BLaER1 (cell line): ENCODE data around the gene MGAT5B.
"Not testable (repeated sequence)": the region's sequence is repeated elsewhere in the genome, so short reads cannot be mapped to it uniquely, and the experiment has no call there.

ENCODE experiments used
- H3K27ac ChIP-seq: shearing (Covaris generic); formaldehyde crosslinking; 2 replicates; pipeline ENCODE4 v1.8.1; 2022
- H3K27me3 ChIP-seq: shearing (Covaris generic); formaldehyde crosslinking; 2 replicates; pipeline ENCODE4 v1.8.1; 2022
- H3K36me3 ChIP-seq: shearing (Covaris generic); formaldehyde crosslinking; 2 replicates; pipeline ENCODE4 v1.8.1; 2022
- H3K4me1 ChIP-seq: shearing (Covaris generic); formaldehyde crosslinking; 2 replicates; pipeline ENCODE4 v1.8.1; 2022
- H3K4me2 ChIP-seq: shearing (Covaris generic); formaldehyde crosslinking; 2 replicates; pipeline ENCODE4 v1.8.1; 2022
- H3K4me3 ChIP-seq: shearing (Covaris generic); formaldehyde crosslinking; 2 replicates; pipeline ENCODE4 v1.8.1; 2022
- H3K9ac ChIP-seq: shearing (Covaris generic); formaldehyde crosslinking; 2 replicates; pipeline ENCODE4 v1.8.1; 2022
- H3K9me3 ChIP-seq: shearing (Covaris generic); formaldehyde crosslinking; 2 replicates; pipeline ENCODE4 v1.8.1; 2022
- H4K20me1 ChIP-seq: shearing (Covaris generic); formaldehyde crosslinking; 2 replicates; pipeline ENCODE4 v1.8.1; 2022
- Cebpa-rat ChIP-seq: shearing (Covaris generic); IDR thresholded peaks from 2 replicates; pipeline ENCODE4 v1.8.1; 2022

Gene MGAT5B

DNA sequence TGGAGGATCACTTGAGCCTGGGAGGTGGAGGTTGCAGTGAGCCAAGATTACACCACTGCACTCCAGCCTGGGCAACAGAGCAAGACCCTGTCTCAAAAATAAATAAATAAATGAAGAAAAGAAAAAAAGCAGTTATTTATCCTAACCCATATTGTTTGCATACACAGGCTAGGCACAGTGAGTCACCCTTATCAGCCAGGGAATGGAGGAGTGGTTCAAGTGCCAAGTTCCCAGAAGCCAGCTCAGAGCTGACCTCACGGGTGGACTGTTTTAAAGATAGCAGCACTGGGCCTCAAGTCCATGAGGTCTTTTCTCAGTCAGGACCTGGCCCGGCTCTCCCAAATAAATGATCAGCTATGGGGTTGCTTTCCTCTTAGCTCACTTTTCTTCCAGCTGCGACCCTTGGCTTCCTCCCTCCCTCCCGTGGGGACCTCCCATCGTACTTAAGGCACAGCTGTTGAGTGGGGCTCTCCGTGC lies 22.6 kb upstream of the MGAT5B start:
- Histone ChIP-seq H3K4me1 (peaks cover 100% of the 10 kb centered on the region), H3K9ac (peak overlapping the region; percentile 78), H3K9me3 (no peaks in the 10 kb centered on the region), H3K4me2 (peak overlapping the region; percentile 93), H4K20me1 (no peaks in the 10 kb centered on the region), H3K4me3 (peak overlapping the region; percentile 22; the same call in 1 of the 2 replicates), H3K36me3 (no peaks in the 10 kb centered on the region), H3K27ac (peak overlapping the region; percentile 97), H3K27me3 (no peaks in the 10 kb centered on the region)
- TF ChIP-seq Cebpa-rat = no peak

GRCh38 chr17:76847031-76847430 lies 21.2 kb upstream of the MGAT5B start:
- Histone ChIP-seq H3K4me3 (no peak overlapping the region), H3K36me3 (no peaks in the 10 kb centered on the region), H4K20me1 (no peaks in the 10 kb centered on the region), H3K27ac (peak overlapping the region; percentile 97), H3K4me1 (peaks cover 97% of the 10 kb centered on the region), H3K4me2 (peak overlapping the region; percentile 93), H3K27me3 (no peaks in the 10 kb centered on the region), H3K9me3 (no peaks in the 10 kb centered on the region), H3K9ac (peak overlapping the region; percentile 78; the same call in 1 of the 2 replicates)
- no peak for TF ChIP-seq Cebpa-rat

GRCh38 chr17:76848670-76849069 lies 19.5 kb upstream of the MGAT5B start:
- TF ChIP-seq Cebpa-rat = no peak
- Histone ChIP-seq H3K27me3 (no peaks in the 10 kb centered on the region), H3K9ac (no peak overlapping the region; the same call in 1 of the 2 replicates), H3K36me3 (no peaks in the 10 kb centered on the region), H3K9me3 (peaks cover 7% of the 10 kb centered on the region; the same call in 1 of the 2 replicates), H3K4me1 (peaks cover 96% of the 10 kb centered on the region), H3K4me3 (no peak overlapping the region), H4K20me1 (no peaks in the 10 kb centered on the region), H3K27ac (peak overlapping the region; percentile 62; the same call in 1 of the 2 replicates), H3K4me2 (peak overlapping the region; percentile 93)

DNA sequence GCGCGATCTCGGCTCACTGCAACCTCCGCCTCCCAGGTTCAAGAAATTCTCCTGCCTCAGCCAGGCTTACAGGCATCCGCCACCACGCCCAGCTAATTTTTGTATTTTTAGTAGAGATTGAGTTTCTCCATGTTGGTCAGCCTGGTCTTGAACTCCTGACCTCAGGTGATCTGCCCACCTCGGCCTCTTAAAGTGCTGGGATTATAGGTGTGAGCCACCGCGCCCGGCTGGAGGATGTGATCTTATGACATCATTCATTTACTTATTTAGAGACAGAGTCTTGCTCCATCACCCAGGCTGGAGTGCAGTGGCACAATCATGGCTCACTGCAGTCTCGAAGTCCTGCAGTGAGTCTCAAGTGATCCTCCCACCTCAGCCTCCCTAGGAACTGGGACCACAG lies 19.0 kb upstream of the MGAT5B start:
- H3K4me2 ChIP-seq = peak overlapping the region; percentile 93

DNA sequence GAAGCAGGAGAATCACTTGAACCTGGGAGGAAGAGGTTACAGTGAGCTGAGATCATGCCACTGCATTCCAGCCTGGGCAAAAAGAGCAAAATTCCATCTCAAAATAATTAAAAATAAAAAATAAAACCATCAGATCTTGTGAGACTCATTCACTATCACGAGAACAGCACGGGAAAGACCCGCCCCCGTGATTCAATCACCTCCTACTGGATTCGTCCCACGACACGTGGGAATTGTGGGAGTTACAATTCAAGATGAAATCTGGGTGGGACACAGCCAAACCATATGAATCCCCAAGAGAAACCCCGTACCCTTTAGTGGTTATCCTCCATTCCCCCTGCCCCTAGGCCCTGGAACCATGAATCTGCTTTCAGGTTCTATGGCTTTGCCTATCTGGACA lies 15.4 kb upstream of the MGAT5B start:
- Histone ChIP-seq H3K27ac (no peak overlapping the region), H3K9me3 (peaks cover 7% of the 10 kb centered on the region; the same call in 1 of the 2 replicates), H4K20me1 (no peaks in the 10 kb centered on the region), H3K27me3 (no peaks in the 10 kb centered on the region), H3K9ac (no peak overlapping the region), H3K4me3 (no peak overlapping the region), H3K36me3 (0 out of 2 replicates have a peak, but pooled peaks cover 13% of the 10 kb centered on the region), H3K4me2 (0 out of 2 replicates have a peak overlapping the region, but pooled peaks have one; percentile 5), H3K4me1 (peaks cover 80% of the 10 kb centered on the region)
- no peak for TF ChIP-seq Cebpa-rat

More for the DNA sequence above, 19.0 kb upstream of the MGAT5B start:
- Histone ChIP-seq H3K27ac (peak overlapping the region; percentile 62; the same call in 1 of the 2 replicates), H3K4me1 (peaks cover 96% of the 10 kb centered on the region), H3K4me3 (0 out of 2 replicates have a peak overlapping the region, but pooled peaks have one; percentile 59)
- not testable (repeated sequence) for H3K27me3 ChIP-seq, H3K9me3 ChIP-seq, H4K20me1 ChIP-seq, H3K36me3 ChIP-seq, H3K9ac ChIP-seq

- Histone ChIP-seq H3K4me1 (peaks cover 69% of the 10 kb centered on the region), H4K20me1 (no peaks in the 10 kb centered on the region), H3K9ac (no peak overlapping the region), H3K36me3 (0 out of 2 replicates have a peak, but pooled peaks cover 13% of the 10 kb centered on the region), H3K27me3 (no peaks in the 10 kb centered on the region), H3K9me3 (peaks cover 7% of the 10 kb centered on the region; the same call in 1 of the 2 replicates), H3K4me2 (no peak overlapping the region), H3K27ac (no peak overlapping the region), H3K4me3 (no peak overlapping the region)
- TF ChIP-seq Cebpa-rat = no peak
These were observed 13.1 kb upstream of the MGAT5B start for GRCh38 chr17:76855105-76855504.

DNA sequence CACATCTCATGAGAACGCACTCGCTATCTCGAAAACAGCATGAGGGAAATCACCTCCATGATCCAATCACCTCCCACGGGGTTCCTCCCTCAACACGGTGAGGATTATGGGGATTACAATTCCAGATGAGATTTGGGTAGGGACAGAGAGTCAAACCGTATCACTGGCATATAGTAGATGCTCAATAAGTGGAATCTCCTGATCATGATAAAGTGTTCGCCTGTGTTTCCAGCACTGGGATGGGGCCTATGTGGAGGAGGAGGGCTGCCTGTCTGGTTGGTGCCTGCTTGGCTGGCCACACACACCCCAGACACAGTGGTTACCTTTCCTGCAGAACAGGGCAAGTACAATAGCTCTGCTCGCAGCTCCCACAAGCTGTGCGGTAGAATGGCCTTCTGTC lies 6.1 kb upstream of the MGAT5B start:
- Histone ChIP-seq H3K27me3 (no peaks in the 10 kb centered on the region), H3K9ac (no peak overlapping the region), H3K36me3 (0 out of 2 replicates have a peak, but pooled peaks cover 3% of the 10 kb centered on the region), H3K4me1 (peaks cover 87% of the 10 kb centered on the region), H3K4me3 (no peak overlapping the region), H3K4me2 (peak overlapping the region; percentile 11; the same call in 1 of the 2 replicates), H4K20me1 (no peaks in the 10 kb centered on the region), H3K9me3 (peaks cover 17% of the 10 kb centered on the region), H3K27ac (peak overlapping the region; percentile 45; the same call in 1 of the 2 replicates)
- no peak for TF ChIP-seq Cebpa-rat

- TF ChIP-seq Cebpa-rat = no peak
- no peaks in the 10 kb centered on the region for H4K20me1 ChIP-seq
- H3K4me1 ChIP-seq = peaks cover 87% of the 10 kb centered on the region
- H3K36me3 ChIP-seq = no peaks in the 10 kb centered on the region
- H3K27me3 ChIP-seq = no peaks in the 10 kb centered on the region
- no peak overlapping the region for H3K9ac ChIP-seq
- peak overlapping the region; percentile 45 for H3K27ac ChIP-seq
- H3K9me3 ChIP-seq = peaks cover 17% of the 10 kb centered on the region
- 0 out of 2 replicates have a peak overlapping the region, but pooled peaks have one; percentile 6 for H3K4me2 ChIP-seq
- H3K4me3 ChIP-seq = no peak overlapping the region
These were observed 5.7 kb upstream of the MGAT5B start for GRCh38 chr17:76862494-76862893.

GRCh38 chr17:76864024-76864423 lies 4.2 kb upstream of the MGAT5B start:
- H3K36me3 ChIP-seq = no peaks in the 10 kb centered on the region
- H4K20me1 ChIP-seq = no peaks in the 10 kb centered on the region
- H3K9me3 ChIP-seq = peaks cover 17% of the 10 kb centered on the region
- peak overlapping the region; percentile 52; the same call in 1 of the 2 replicates for H3K27ac ChIP-seq
- H3K4me1 ChIP-seq = peaks cover 82% of the 10 kb centered on the region
- H3K9ac ChIP-seq = 0 out of 2 replicates have a peak overlapping the region, but pooled peaks have one; percentile 7
- no peak for TF ChIP-seq Cebpa-rat
- no peaks in the 10 kb centered on the region for H3K27me3 ChIP-seq
- no peak overlapping the region for H3K4me3 ChIP-seq
- peak overlapping the region; percentile 73 for H3K4me2 ChIP-seq

- H3K27me3 ChIP-seq = no peaks in the 10 kb centered on the region
- TF ChIP-seq Cebpa-rat = no peak
- peak overlapping the region; percentile 73 for H3K4me2 ChIP-seq
- H3K27ac ChIP-seq = no peak overlapping the region
- peaks cover 17% of the 10 kb centered on the region for H3K9me3 ChIP-seq
- peaks cover 83% of the 10 kb centered on the region for H3K4me1 ChIP-seq
- no peak overlapping the region for H3K4me3 ChIP-seq
- peaks cover 7% of the 10 kb centered on the region for H4K20me1 ChIP-seq
- H3K9ac ChIP-seq = 0 out of 2 replicates have a peak overlapping the region, but pooled peaks have one; percentile 13
- no peaks in the 10 kb centered on the region for H3K36me3 ChIP-seq
These were observed 3.0 kb upstream of the MGAT5B start for GRCh38 chr17:76865174-76865573.
